ENCODE measurements around the gene ELAC2. TPM values are rescaled to one million over a fixed set of nuclear protein-coding genes. Genes with fewer than 3 reads are reported as not detected.

ELAC2 gene
- total and polyA plus RNA-seq, 2 of the 4 experiments (the other 2 are of a cell fraction): 75.2 to 80.7 TPM

- H3K27ac ChIP-seq (ENCODE audit: insufficient read depth, low read length): no peak overlapping the region
- no peak overlapping the region for H2AFZ ChIP-seq (replicated peaks; ENCODE audit: low read length, poor library complexity)
- H3K36me3 ChIP-seq (ENCODE audit: control insufficient read depth, insufficient read depth, low read length): peaks cover 51% of the 10 kb centered on the region
- H3K56ac ChIP-seq (ENCODE audit: extremely low read depth, insufficient read depth, low read length): no peak overlapping the region
- H2AK9ac ChIP-seq (replicated peaks; ENCODE audit: low read depth, low read length, poor library complexity): peak overlapping the region; percentile 72
- no peak overlapping the region for H3K9ac ChIP-seq (ENCODE audit: low read depth, low read length)
- DNase-seq (no peak), ATAC-seq (ENCODE audit: low read depth) (peak; percentile 27)
- H2BK5ac ChIP-seq (ENCODE audit: low read depth, low read length, poor library complexity, severe bottlenecking): no peak overlapping the region
- H3K4me2 ChIP-seq (ENCODE audit: low read depth, low read length): no peak overlapping the region
- no peak overlapping the region for H3K4me3 ChIP-seq (ENCODE audit: insufficient read depth, low read depth, low read length)
- H3K79me1 ChIP-seq (ENCODE audit: low read depth in 1 of 2, low read length in 2 of 2): peaks cover 6 to 19% of the 10 kb centered on the region in 2 experiments; a peak in 1 of 4 replicates
- H3K14ac ChIP-seq (replicated peaks; ENCODE audit: low read depth, low read length): no peak overlapping the region
- intact Hi-C loops (cut with micrococcal nuclease) (loop anchor here (1.0 to 5.0 kb wide), 6 partner anchors 261 to 1006 kb away; partner anchors contain the start of gene ZNF18), in situ Hi-C loops (cut with MboI; ENCODE audit: low sequenced_read_pairs) (loop anchor here (5.0 to 25.0 kb wide), 5 partner anchors 339 to 1009 kb away; partner anchors contain the start of genes MYOCD and ZNF18), dilution Hi-C loops (cut with HindIII; ENCODE audit: low sequenced_read_pairs, unreplicated experiment) (no loop called here)
- H3K27me3 ChIP-seq (ENCODE audit: control insufficient read depth, insufficient read depth, low read length): no peaks in the 10 kb centered on the region
- no peaks in the 10 kb centered on the region for H3K9me3 ChIP-seq (ENCODE audit: control insufficient read depth, insufficient read depth, low read length)
- POLR2A ChIA-PET (ENCODE audit: unreplicated experiment): no interaction called here
- TF ChIP-seq CHD1 (IDR thresholded peaks at IDR 0.05; ENCODE audit: low read depth, low read length) (no peak), ELK1 (IDR thresholded peaks at IDR 0.05; ENCODE audit: borderline replicate concordance, low read depth, low read length) (no peak), MAFK (IDR thresholded peaks at IDR 0.05; ENCODE audit: low read depth, low read length) (no peak), CEBPB (IDR thresholded peaks at IDR 0.05; ENCODE audit: low read depth, low read length) (no peak), RCOR1 (IDR thresholded peaks at IDR 0.05; ENCODE audit: insufficient replicate concordance, low read length) (no peak), NFE2L2 (IDR thresholded peaks at IDR 0.05; ENCODE audit: low read depth, low read length) (no peak), CTCF (conservative IDR thresholded peaks at IDR 0.05; ENCODE audit: low read depth, low read length) (no peak), RFX5 (IDR thresholded peaks at IDR 0.05; ENCODE audit: low read depth, low read length) (no peak), FOS (IDR thresholded peaks at IDR 0.05; ENCODE audit: low read depth, low read length) (no peak), RAD21 (IDR thresholded peaks at IDR 0.05; ENCODE audit: low read length) (no peak), USF2 (IDR thresholded peaks at IDR 0.05; ENCODE audit: low read depth, low read length) (no peak), MAZ (IDR thresholded peaks at IDR 0.05; ENCODE audit: borderline replicate concordance, low read depth, low read length) (no peak), POLR2A (IDR thresholded peaks at IDR 0.05; ENCODE audit: low read depth, low read length) (no peak), SMC3 (IDR thresholded peaks at IDR 0.05; ENCODE audit: low read depth, low read length) (no peak), MXI1 (IDR thresholded peaks at IDR 0.05; ENCODE audit: borderline replicate concordance, low read depth, low read length) (no peak), BHLHE40 (IDR thresholded peaks at IDR 0.05; ENCODE audit: low read depth, low read length) (no peak)
- CTCF ChIA-PET: interaction anchor here (1.1 kb wide), 1 partner anchor 11 kb away, joined by 3 read pairs; no protein-coding TSS in a partner anchor
- H3K4me1 ChIP-seq (ENCODE audit: control insufficient read depth, insufficient read depth, low read length): no peaks in the 10 kb centered on the region
- peaks cover 9% of the 10 kb centered on the region; the same call in 1 of the 2 replicates for H4K20me1 ChIP-seq (ENCODE audit: insufficient read depth, low read length)
- 80% methylated on average over 7 of the region's 9 CpGs; no CpG with 5 or more reads in 1 of the 2 experiments for WGBS, 2 experiments (ENCODE audit: extremely low coverage in 2 of 2, insufficient read length in 1 of 2)
- no peak overlapping the region for H2BK15ac ChIP-seq (ENCODE audit: low read depth, low read length)
- no peaks in the 10 kb centered on the region for H3K9me1 ChIP-seq (ENCODE audit: insufficient read depth, low read length)
- no TSS peak for BruUV-seq (replicated peaks)
- H3K23ac ChIP-seq (ENCODE audit: low read depth, low read length): no peak overlapping the region
- no peak overlapping the region for H3K18ac ChIP-seq (ENCODE audit: low read depth, low read length)
- H3K4ac ChIP-seq (ENCODE audit: low read depth, low read length): no peak overlapping the region
- no peak overlapping the region for H4K5ac ChIP-seq (ENCODE audit: low read depth, low read length)
- H2AK5ac ChIP-seq (ENCODE audit: low read depth, low read length): no peak overlapping the region
- no peak overlapping the region for H4K91ac ChIP-seq (ENCODE audit: insufficient read depth, low read depth, low read length)
- no peak overlapping the region for H2BK120ac ChIP-seq (ENCODE audit: low read depth, low read length)
- H4K8ac ChIP-seq (ENCODE audit: low read depth in 2 of 2, low read length in 2 of 2): no peak overlapping the region
- H2BK20ac ChIP-seq (ENCODE audit: low read depth, low read length): no peak overlapping the region
Observed at GRCh38 chr17:13003454-13003851, 14.4 kb downstream of the ELAC2 start.
